Esophagus squamous epithelium (tissue), 5 donors: ENCODE results near the gene MYO9B. TPM values are rescaled to one million over a fixed set of nuclear protein-coding genes. Genes with fewer than 3 reads are reported as not detected.
A peak's percentile ranks its signal among the peaks of the same experiment; 100 is the strongest.

Experiments
- DNase-seq: peaks from one replicate; lab custom pipeline; 2025; lab: John Stamatoyannopoulos, UW
- H3K27ac ChIP-seq, 4 donors: fragments of 200-600 bp; sonication (generic); one replicate each; pipeline ENCODE4 v1.5.1; 2016 to 2019; ENCODE audit warnings: mild to moderate bottlenecking in 1 of 4
- H3K27me3 ChIP-seq, 4 donors: fragments of 200-600 bp; sonication (generic); 1 replicate in 3 of 4; 2 replicates in 1 of 4; pipeline versions ENCODE4 v1.5.1 to v1.6.0; 2017 to 2021; ENCODE audit warnings: antibody characterized with exemption in 1 of 4
- H3K36me3 ChIP-seq, 3 donors: fragments of 200-600 bp; sonication (generic); one replicate each; pipeline ENCODE4 v1.5.1; 2016 to 2019
- H3K4me1 ChIP-seq, 3 donors: fragments of 200-600 bp; sonication (generic); one replicate each; pipeline ENCODE4 v1.5.1; 2017 to 2019
- H3K4me3 ChIP-seq, 4 donors: fragments of 200-600 bp; sonication (generic); 1 replicate in 3 of 4; 2 replicates in 1 of 4; pipeline ENCODE4 v1.5.1; 2016 to 2019; ENCODE audit warnings: mild to moderate bottlenecking in 2 of 4, moderate library complexity in 1 of 4
- H3K9me3 ChIP-seq, 3 donors: fragments of 200-600 bp; sonication (generic); one replicate each; pipeline ENCODE4 v1.5.1; 2016 to 2019
- POLR2A ChIP-seq, 4 donors: fragments of 450-650 bp; IDR thresholded peaks; one replicate each; pipeline ENCODE4 v1.6.1; 2017; ENCODE audit warnings: antibody characterized with exemption in 4 of 4, mild to moderate bottlenecking in 4 of 4, moderate library complexity in 3 of 4
- WGBS, 2 donors: methylation state at CpG; one replicate each; pipeline ENCODE4 v1.1.5; 2018; 5-methylcytosine and 5-hydroxymethylcytosine counted together
- intact Hi-C: fragments of 100-400 bp; cut with DNase I; formaldehyde crosslinking; loops from one replicate; pipeline ENCODE4 v1.15.0; 2022
- total RNA-seq, 4 donors: library from RNA; depleted of rRNA; stranded (reverse); fragments of >200 nt; gene quantifications; one replicate each; pipeline ENCODE4 v1.1.0, GENCODE V29; 2016
- TF ChIP-seq, protein P1 (sequence below), 6 experiments: fragments of 450-650 bp in 4 of 6; fragments of 200-600 bp in 2 of 6; sonication (generic) in 2 of 6; IDR thresholded peaks; one replicate each; pipeline ENCODE4 v1.5.1; 2016 to 2019; ENCODE audit warnings: antibody characterized with exemption in 6 of 6, mild to moderate bottlenecking in 4 of 6, moderate library complexity in 4 of 6
- donor health status: DM: yes; HTN: yes; CAD: no.

MYO9B gene
- total RNA-seq, 4 donors from 2014 or later: 25.5 to 60.5 (median 39.5) TPM

DNA sequence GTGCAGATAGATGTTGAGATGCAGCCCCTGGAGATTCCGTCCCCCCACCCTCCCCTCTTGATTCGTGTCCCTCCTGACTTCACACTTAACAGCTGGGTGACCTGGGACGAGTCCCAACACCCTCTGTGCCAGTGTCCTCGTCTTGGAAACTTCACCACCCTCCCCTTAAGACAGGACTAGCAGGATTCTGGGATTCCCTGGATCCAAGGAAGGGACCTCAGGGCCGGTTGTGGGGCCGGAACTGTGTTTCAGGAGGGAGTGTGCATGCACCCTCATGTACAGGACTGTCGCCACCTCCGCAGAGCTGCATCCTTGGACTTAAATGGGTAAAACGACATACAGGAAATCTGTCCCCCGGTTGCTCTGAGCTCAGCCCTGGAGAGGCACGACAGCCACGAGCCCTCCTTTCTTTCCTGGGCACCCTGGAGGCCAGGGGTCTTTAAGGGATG, 990 bp downstream of the MYO9B start:
- Histone ChIP-seq H3K9me3 (no peaks in the 10 kb centered on the region), H3K4me3 (peak overlapping the region; percentile 64 to 96 (median 75)), H3K36me3 (peaks cover 0 to 5% (median 0%) of the 10 kb centered on the region in 3 donors), H3K27ac (peak overlapping the region; percentile 92 to 97 (median 93)), H3K27me3 (no peaks in the 10 kb centered on the region), H3K4me1 (peaks cover 30 to 71% (median 46%) of the 10 kb centered on the region in 3 donors)
- no peak for DNase-seq
- no peak for TF ChIP-seq POLR2A (IDR thresholded peaks at IDR 0.05)
- TF ChIP-seq, protein P1, sequence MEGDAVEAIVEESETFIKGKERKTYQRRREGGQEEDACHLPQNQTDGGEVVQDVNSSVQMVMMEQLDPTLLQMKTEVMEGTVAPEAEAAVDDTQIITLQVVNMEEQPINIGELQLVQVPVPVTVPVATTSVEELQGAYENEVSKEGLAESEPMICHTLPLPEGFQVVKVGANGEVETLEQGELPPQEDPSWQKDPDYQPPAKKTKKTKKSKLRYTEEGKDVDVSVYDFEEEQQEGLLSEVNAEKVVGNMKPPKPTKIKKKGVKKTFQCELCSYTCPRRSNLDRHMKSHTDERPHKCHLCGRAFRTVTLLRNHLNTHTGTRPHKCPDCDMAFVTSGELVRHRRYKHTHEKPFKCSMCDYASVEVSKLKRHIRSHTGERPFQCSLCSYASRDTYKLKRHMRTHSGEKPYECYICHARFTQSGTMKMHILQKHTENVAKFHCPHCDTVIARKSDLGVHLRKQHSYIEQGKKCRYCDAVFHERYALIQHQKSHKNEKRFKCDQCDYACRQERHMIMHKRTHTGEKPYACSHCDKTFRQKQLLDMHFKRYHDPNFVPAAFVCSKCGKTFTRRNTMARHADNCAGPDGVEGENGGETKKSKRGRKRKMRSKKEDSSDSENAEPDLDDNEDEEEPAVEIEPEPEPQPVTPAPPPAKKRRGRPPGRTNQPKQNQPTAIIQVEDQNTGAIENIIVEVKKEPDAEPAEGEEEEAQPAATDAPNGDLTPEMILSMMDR (IDR thresholded peaks at IDR 0.05): no peak
- 0 to 6% methylated on average over 3 to 11 of the region's 12 CpGs for WGBS, 2 donors
- intact Hi-C loops: no loop called here

DNA sequence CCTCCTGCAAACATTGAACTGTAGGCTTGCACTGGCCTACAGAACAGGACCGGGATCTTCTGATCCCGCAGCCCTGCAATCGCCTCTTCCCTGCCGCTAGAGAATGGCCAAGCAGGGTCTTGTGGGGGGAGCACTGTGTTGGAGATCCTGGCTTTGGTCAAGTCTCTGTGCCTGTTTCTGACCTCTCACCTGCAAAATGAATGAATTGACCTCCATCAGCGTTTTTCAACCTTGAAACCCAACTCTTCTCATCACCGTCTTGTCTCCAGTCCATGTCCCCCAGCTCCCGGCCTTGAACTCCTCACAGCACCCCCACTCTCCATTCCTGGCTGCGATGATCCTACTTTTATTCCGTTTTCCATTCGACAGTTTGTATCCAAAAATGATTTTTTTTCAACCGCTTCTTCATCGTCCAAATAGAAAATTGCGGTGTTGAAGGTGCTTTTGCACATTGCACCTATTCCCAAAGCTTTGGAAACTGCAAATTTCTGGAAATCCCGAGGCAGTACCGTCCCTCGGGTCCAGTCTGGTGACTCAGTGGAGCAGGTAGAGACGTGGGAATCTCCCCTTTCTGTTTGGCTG, 2.0 kb downstream of the MYO9B start:
- no peaks in the 10 kb centered on the region for H3K27me3 ChIP-seq
- no peak for TF ChIP-seq POLR2A (IDR thresholded peaks at IDR 0.05)
- TF ChIP-seq, protein P1 (IDR thresholded peaks at IDR 0.05): no peak
- peak overlapping the region in 3 of 4 donors; percentile 68 to 96 (median 82) for H3K4me3 ChIP-seq
- DNase-seq: no peak
- intact Hi-C loops: no loop called here
- WGBS, 2 donors: 60 to 81% methylated on average over 13 to 17 of the region's 17 CpGs
- no peaks in the 10 kb centered on the region for H3K9me3 ChIP-seq
- H3K27ac ChIP-seq: peak overlapping the region in 3 of 4 donors; percentile 93 to 97 (median 93)
- H3K36me3 ChIP-seq: no peaks in the 10 kb centered on the region
- H3K4me1 ChIP-seq: peaks cover 30 to 80% (median 56%) of the 10 kb centered on the region in 3 donors

DNA sequence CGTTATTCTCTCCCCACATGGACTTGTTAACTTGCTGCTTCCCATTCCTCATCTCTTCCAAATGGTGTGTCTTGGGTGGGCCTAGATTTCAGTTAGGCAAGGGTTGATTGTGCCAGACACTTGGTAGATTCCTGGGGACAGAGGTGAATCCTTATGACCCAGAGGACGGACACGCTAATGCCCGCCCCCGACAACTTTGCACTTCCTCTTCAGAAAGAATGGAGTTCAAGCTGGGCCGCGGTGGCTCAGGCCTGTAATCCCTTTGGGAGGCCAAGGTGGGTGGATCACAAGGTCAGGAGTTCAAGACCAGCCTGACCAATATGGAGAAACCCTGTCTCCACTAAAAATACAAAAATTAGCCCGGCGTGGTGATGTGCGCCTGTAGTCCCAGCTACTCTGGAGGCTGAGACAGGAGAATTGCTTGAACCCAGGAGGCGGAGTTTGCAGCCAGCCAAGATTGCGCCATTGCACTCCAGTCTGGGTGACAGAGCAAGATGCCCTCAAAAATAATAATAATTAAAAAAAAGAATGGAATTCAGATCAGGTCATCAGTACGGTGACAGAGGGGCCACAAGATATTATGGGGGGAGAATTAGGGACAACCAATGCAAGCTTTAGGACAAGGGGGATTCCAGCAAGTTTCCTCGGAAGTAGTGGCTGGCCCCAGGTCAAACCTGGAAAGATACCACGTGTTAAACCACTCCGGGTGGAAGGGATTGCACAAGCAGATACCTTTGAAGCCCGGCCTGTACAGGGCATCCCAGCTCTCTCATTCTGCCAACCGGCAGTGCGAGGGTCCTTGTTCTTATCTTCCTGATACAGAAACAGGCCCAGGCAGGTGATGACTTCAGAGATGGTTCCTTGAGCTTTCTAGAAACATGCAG, 2.7 kb downstream of the MYO9B start:
- Histone ChIP-seq H3K4me3 (no peak overlapping the region), H3K27ac (peak overlapping the region; percentile 84 to 97 (median 94)), H3K9me3 (no peaks in the 10 kb centered on the region), H3K36me3 (no peaks in the 10 kb centered on the region), H3K4me1 (peaks cover 30 to 80% (median 56%) of the 10 kb centered on the region in 3 donors), H3K27me3 (no peaks in the 10 kb centered on the region)
- TF ChIP-seq, protein P1 (IDR thresholded peaks at IDR 0.05): no peak
- no peak for TF ChIP-seq POLR2A (IDR thresholded peaks at IDR 0.05)
- intact Hi-C loops: no loop called here
- DNase-seq: no peak
- 69 to 76% methylated on average over 15 to 16 of the region's 19 CpGs for WGBS, 2 donors

DNA sequence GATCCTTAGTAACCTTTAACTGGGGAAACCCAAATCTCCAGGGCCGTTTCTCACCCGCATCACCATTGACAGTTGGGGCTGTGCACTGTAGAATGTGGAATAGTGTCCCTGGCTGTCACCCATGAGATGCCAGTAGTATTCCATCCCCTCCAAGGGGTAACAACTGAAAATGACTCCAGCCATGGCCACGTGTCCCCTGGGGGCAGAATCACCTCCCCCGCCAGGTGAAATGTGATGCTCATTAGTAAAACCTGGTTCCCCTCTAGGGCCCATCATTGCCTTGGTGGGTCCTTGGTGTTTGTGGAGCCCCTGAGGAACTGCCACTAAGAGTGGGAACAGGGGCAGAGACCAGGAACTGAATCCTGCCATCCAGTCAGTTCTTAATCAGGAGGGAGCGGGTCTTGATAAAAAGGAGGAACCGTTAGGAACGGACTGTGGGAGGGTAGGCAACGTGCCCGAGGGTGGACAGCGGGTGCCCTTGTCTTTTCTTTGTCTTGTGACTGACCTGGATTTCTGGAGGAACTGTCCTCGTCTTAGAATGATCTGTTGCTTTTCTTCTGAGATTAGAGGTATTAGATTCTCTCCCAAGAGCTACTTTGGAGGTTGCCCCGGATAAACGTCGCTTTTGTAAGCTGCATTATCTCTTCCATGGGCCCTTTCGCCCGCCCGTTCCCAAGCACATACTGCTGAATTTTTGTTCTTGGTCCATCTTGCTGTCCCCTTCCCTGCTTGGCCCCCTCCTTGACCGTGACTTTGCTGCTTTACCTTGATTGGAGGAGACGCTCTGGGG, 3.5 kb downstream of the MYO9B start:
- DNase-seq: no peak
- peak overlapping the region; percentile 11 to 62 (median 43) for H3K4me3 ChIP-seq
- H3K27me3 ChIP-seq: no peaks in the 10 kb centered on the region
- peak overlapping the region; percentile 84 to 97 (median 94) for H3K27ac ChIP-seq
- intact Hi-C loops: no loop called here
- H3K36me3 ChIP-seq: no peaks in the 10 kb centered on the region
- peaks cover 25 to 71% (median 51%) of the 10 kb centered on the region in 3 donors for H3K4me1 ChIP-seq
- 55 to 60% methylated on average over 14 to 16 of the region's 19 CpGs for WGBS, 2 donors
- TF ChIP-seq, protein P1 (IDR thresholded peaks at IDR 0.05): no peak
- no peak for TF ChIP-seq POLR2A (IDR thresholded peaks at IDR 0.05)
- H3K9me3 ChIP-seq: no peaks in the 10 kb centered on the region
